Endothelial cell (in vitro differentiated cells): ENCODE measurements around the gene GABBR2. TPM values are rescaled to one million over a fixed set of nuclear protein-coding genes. Genes with fewer than 3 reads are reported as not detected.

Experiments used
- DNase-seq: peaks from one replicate; pipeline ENCODE4 v3.0.0; 2021; ENCODE audit warnings: low spot score
- H3K27ac Mint-ChIP-seq: one replicate; pipeline ENCODE4 v1.8.0; 2021; ENCODE audit warnings: mixed read lengths, inconsistent platforms; ENCODE audit not compliant: unreplicated experiment
- H3K27me3 Mint-ChIP-seq: one replicate; pipeline ENCODE4 v1.8.0; 2021; ENCODE audit warnings: mild to moderate bottlenecking, moderate library complexity, mixed read lengths, inconsistent platforms; ENCODE audit not compliant: unreplicated experiment
- H3K36me3 Mint-ChIP-seq: one replicate; pipeline ENCODE4 v1.8.0; 2021; ENCODE audit warnings: mild to moderate bottlenecking, low read depth, mixed read lengths, inconsistent platforms; ENCODE audit not compliant: unreplicated experiment
- H3K4me1 Mint-ChIP-seq: one replicate; pipeline ENCODE4 v1.8.0; 2021; ENCODE audit warnings: mild to moderate bottlenecking, mixed read lengths, inconsistent platforms; ENCODE audit not compliant: unreplicated experiment
- H3K4me3 Mint-ChIP-seq: one replicate; pipeline ENCODE4 v1.8.0; 2021; ENCODE audit warnings: mild to moderate bottlenecking, mixed read lengths, inconsistent platforms; ENCODE audit not compliant: unreplicated experiment
- H3K9me3 Mint-ChIP-seq: one replicate; pipeline ENCODE4 v1.8.0; 2021; ENCODE audit warnings: mixed read lengths, inconsistent platforms; ENCODE audit not compliant: unreplicated experiment
- CTCF ChIP-seq: fragments of 200-600 bp; sonication (generic); IDR thresholded peaks from one replicate; pipeline ENCODE4 v1.5.0; 2021; ENCODE audit warnings: antibody characterized with exemption; ENCODE audit not compliant: unreplicated experiment
- total RNA-seq: library from RNA; stranded (reverse); fragmentation: NEBNext Ultra II Directional; extraction: Animal tissue kit (Norgen Biotek cat#: 25700); gene quantifications from one replicate; pipeline ENCODE4 v1.2.1, GENCODE V29; 2021; ENCODE audit not compliant: unreplicated experiment

GABBR2 gene
- total RNA-seq, 1 donor from 2014 or later: 0.46 TPM

DNA sequence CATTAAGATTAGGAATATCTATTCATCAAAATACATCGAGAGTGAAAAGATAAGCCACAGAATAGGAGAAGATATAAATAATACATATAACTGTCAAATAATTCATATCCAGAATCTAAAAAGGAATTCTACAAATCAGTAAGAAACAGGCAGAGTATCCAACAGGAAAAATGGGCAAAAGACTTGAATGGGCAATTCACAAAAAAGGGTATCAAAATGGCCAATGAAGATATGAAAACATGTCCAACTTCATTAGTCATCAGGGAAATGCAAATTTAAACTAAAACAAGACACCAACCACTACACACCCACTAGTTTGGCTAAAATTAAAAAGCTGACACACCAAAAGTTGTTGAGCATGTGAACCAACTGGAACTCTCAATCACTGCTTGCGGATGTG lies 246.4 kb downstream of the GABBR2 start:
- no peak for TF ChIP-seq CTCF
- H3K4me1 Mint-ChIP-seq: peaks cover 6% of the 10 kb centered on the region
- no peak overlapping the region for H3K4me3 Mint-ChIP-seq
- no peak overlapping the region for H3K27ac Mint-ChIP-seq
- no peak for DNase-seq
- peaks cover 1% of the 10 kb centered on the region for H3K27me3 Mint-ChIP-seq
- H3K9me3 Mint-ChIP-seq: no peaks in the 10 kb centered on the region
- H3K36me3 Mint-ChIP-seq: peaks cover 15% of the 10 kb centered on the region

DNA sequence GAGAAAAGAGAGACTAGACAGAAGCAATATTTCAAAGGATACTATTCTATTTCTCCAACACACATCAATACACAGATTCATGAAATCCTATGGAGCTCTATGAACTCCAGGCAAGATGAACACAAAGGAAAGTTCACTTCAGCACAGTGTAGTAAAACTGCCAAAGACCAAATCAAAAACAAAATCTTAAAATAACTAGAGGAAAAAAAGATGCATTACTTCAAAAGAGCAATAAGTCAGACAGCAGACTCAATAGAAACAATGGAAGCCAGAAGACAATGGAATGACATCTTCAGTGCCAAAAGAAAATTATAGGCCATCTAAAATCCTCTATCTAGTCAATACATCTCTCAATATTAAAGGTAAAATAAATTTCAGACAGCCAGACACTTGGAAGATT lies 248.0 kb downstream of the GABBR2 start:
- H3K27ac Mint-ChIP-seq: no peak overlapping the region
- H3K27me3 Mint-ChIP-seq: peaks cover 3% of the 10 kb centered on the region
- no peak overlapping the region for H3K4me3 Mint-ChIP-seq
- DNase-seq: no peak
- no peak for TF ChIP-seq CTCF
- H3K36me3 Mint-ChIP-seq: peaks cover 11% of the 10 kb centered on the region
- H3K9me3 Mint-ChIP-seq: no peaks in the 10 kb centered on the region
- no peaks in the 10 kb centered on the region for H3K4me1 Mint-ChIP-seq

DNA sequence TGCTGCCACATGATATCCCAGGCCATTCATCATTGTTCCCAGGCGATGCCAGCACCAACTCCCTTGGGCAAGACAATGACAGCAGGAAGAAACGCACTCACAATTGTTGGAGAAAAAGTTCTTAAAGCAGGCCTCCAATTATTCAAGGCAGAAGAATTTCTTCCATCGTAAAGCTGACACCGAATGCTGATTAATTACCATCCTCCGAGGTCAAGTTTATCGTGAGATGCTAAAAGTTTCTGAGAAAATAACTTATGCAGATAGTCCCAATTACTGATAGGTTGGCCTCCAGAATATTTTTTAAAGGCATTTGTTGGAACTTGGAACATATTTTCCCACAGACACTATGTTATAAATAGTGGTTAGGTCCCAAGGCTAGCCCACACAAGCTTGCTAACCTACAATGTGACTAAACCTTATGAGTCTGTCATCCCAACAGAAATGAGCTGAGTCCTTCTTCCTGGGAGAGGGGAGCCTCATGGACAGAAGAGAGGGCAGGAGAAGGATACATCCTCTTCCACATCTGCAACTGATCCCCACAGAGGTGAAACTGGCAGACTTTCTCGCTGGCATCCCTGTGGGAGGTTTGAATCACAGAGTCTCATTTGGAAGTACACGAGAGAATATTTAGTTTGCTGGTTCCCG lies 250.9 kb downstream of the GABBR2 start:
- no peaks in the 10 kb centered on the region for H3K9me3 Mint-ChIP-seq
- peaks cover 3% of the 10 kb centered on the region for H3K27me3 Mint-ChIP-seq
- H3K36me3 Mint-ChIP-seq: peaks cover 5% of the 10 kb centered on the region
- DNase-seq: no peak
- H3K4me3 Mint-ChIP-seq: no peak overlapping the region
- H3K4me1 Mint-ChIP-seq: no peaks in the 10 kb centered on the region
- H3K27ac Mint-ChIP-seq: no peak overlapping the region
- no peak for TF ChIP-seq CTCF

DNA sequence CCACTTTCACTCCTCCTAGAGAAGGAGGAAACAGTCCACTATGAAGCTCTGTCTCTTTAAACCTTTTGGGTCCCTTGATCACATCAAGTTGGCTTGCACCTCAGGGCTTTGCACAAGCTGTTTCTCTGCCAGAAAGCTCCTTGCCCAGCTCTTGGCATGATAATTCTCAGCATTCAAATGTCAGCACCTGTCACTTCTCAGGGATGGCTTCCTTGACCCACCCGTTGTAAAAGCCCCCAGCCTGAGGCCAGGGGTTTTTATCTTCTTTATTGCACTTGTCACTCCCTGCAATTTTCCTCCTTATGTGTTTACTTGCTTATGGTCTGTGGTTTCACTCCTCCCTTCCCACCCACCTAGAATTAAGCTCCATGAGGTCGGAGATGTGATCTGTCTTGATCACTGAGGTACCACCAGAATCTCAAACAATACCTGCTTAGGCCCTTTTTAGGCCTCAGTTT lies 252.6 kb downstream of the GABBR2 start:
- peaks cover 3% of the 10 kb centered on the region for H3K27me3 Mint-ChIP-seq

More for the DNA sequence above, 252.6 kb downstream of the GABBR2 start:
- no peaks in the 10 kb centered on the region for H3K9me3 Mint-ChIP-seq
- no peak overlapping the region for H3K27ac Mint-ChIP-seq
- peaks cover 4% of the 10 kb centered on the region for H3K36me3 Mint-ChIP-seq
- H3K4me3 Mint-ChIP-seq: no peak overlapping the region
- no peak for DNase-seq
- TF ChIP-seq CTCF: no peak
- no peaks in the 10 kb centered on the region for H3K4me1 Mint-ChIP-seq
